ENCODE data around the gene CELA1.
"Not testable (repeated sequence)": the region's sequence is repeated elsewhere in the genome, so short reads cannot be mapped to it uniquely, and the experiment has no call there.

CELA1 gene

GRCh38 chr12:51307655-51308593 is 38.6 kb downstream of the CELA1 start:
- no peak for FAIRE-seq

- FAIRE-seq = no peak
Observed at GRCh38 chr12:51306507-51306906, 40.0 kb downstream of the CELA1 start.

GRCh38 chr12:51300768-51301167 is 45.7 kb downstream of the CELA1 start:
- FAIRE-seq = not testable (repeated sequence)

GRCh38 chr12:51295651-51296050 is 50.8 kb downstream of the CELA1 start:
- no peak for FAIRE-seq

- FAIRE-seq = not testable (repeated sequence)
Observed at GRCh38 chr12:51294097-51294496, 52.4 kb downstream of the CELA1 start.

- FAIRE-seq = no peak
Observed at GRCh38 chr12:51293696-51294095, 52.8 kb downstream of the CELA1 start.

- not testable (repeated sequence) for FAIRE-seq
Observed at GRCh38 chr12:51291603-51292513, 54.6 kb downstream of the CELA1 start.

GRCh38 chr12:51285843-51286242 is 60.6 kb downstream of the CELA1 start:
- no peak for FAIRE-seq

- no peak for FAIRE-seq
Observed at GRCh38 chr12:51281202-51281924, 65.1 kb downstream of the CELA1 start.
